Measurements from ENCODE around the gene SCN1B. TPM values are rescaled to one million over a fixed set of nuclear protein-coding genes. Genes with fewer than 3 reads are reported as not detected.

SCN1B gene
- total and polyA plus RNA-seq, 2 of the 13 experiments (the other 11 are each of a cell fraction or from before 2014, with no cell fraction given): 2.7 to 20.1 TPM

GRCh38 chr19:35040826-35041547 lies 10.7 kb downstream of the SCN1B start (continued):
- TF ChIP-seq ZNF883 (CRISPR knock-in tag; IDR thresholded peaks at IDR 0.05; ENCODE audit: not compliant biosample characterization): peak; percentile 88
- TF ChIP-seq ATRX (CRISPR knock-in tag; IDR thresholded peaks at IDR 0.05; ENCODE audit: borderline replicate concordance): no peak
- peak; percentile 88 for TF ChIP-seq ISL2 (CRISPR knock-in tag; IDR thresholded peaks at IDR 0.05)
- peak; percentile 82 for TF ChIP-seq POLR2AphosphoS5 (IDR thresholded peaks at IDR 0.05; ENCODE audit: low read depth, low read length)
- no peak for TF ChIP-seq RBM22 (optimal IDR thresholded peaks at IDR 0.05; ENCODE audit: low read length)
- no peak; the same call in 1 of the 2 replicates for TF ChIP-seq TOE1 (CRISPR knock-in tag; IDR thresholded peaks at IDR 0.05)
- TF ChIP-seq AKAP8 (CRISPR knock-in tag; IDR thresholded peaks at IDR 0.05): peak; percentile 98
- peak; percentile 95 for TF ChIP-seq REPIN1 (CRISPR knock-in tag; IDR thresholded peaks at IDR 0.05; ENCODE audit: borderline replicate concordance, low read depth)
- no peak for TF ChIP-seq YY1 (IDR thresholded peaks at IDR 0.05; ENCODE audit: insufficient read depth, insufficient replicate concordance, low read depth, low read length)
- TF ChIP-seq DMTF1 (CRISPR knock-in tag; IDR thresholded peaks at IDR 0.05): no peak
- TF ChIP-seq RFX5 (IDR thresholded peaks at IDR 0.05; ENCODE audit: low read depth, low read length): 0 out of 2 replicates have a peak, but pooled peaks have one; percentile 17
- peak; percentile 16; the same call in 1 of the 2 replicates for TF ChIP-seq ZNF557 (CRISPR knock-in tag; IDR thresholded peaks at IDR 0.05)
- TF ChIP-seq TSC22D2 (CRISPR knock-in tag; IDR thresholded peaks at IDR 0.05; ENCODE audit: borderline replicate concordance): no peak
- TF ChIP-seq FOXO1 (CRISPR knock-in tag; IDR thresholded peaks at IDR 0.05): peak; percentile 98
- peak; percentile 14; the same call in 1 of the 2 replicates for TF ChIP-seq NR1H2 (CRISPR knock-in tag; IDR thresholded peaks at IDR 0.05; ENCODE audit: borderline replicate concordance, low read depth)
- TF ChIP-seq, protein P1, sequence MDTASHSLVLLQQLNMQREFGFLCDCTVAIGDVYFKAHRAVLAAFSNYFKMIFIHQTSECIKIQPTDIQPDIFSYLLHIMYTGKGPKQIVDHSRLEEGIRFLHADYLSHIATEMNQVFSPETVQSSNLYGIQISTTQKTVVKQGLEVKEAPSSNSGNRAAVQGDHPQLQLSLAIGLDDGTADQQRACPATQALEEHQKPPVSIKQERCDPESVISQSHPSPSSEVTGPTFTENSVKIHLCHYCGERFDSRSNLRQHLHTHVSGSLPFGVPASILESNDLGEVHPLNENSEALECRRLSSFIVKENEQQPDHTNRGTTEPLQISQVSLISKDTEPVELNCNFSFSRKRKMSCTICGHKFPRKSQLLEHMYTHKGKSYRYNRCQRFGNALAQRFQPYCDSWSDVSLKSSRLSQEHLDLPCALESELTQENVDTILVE (CRISPR knock-in tag; IDR thresholded peaks at IDR 0.05): peak; percentile 77
- TF ChIP-seq KLF6 (CRISPR knock-in tag; IDR thresholded peaks at IDR 0.05): 0 out of 2 replicates have a peak, but pooled peaks have one; percentile 66
- TF ChIP-seq RELA (CRISPR knock-in tag; IDR thresholded peaks at IDR 0.05): no peak
- no peak for TF ChIP-seq SUZ12 (IDR thresholded peaks at IDR 0.05; ENCODE audit: low read depth, low read length)
- TF ChIP-seq, protein P2, sequence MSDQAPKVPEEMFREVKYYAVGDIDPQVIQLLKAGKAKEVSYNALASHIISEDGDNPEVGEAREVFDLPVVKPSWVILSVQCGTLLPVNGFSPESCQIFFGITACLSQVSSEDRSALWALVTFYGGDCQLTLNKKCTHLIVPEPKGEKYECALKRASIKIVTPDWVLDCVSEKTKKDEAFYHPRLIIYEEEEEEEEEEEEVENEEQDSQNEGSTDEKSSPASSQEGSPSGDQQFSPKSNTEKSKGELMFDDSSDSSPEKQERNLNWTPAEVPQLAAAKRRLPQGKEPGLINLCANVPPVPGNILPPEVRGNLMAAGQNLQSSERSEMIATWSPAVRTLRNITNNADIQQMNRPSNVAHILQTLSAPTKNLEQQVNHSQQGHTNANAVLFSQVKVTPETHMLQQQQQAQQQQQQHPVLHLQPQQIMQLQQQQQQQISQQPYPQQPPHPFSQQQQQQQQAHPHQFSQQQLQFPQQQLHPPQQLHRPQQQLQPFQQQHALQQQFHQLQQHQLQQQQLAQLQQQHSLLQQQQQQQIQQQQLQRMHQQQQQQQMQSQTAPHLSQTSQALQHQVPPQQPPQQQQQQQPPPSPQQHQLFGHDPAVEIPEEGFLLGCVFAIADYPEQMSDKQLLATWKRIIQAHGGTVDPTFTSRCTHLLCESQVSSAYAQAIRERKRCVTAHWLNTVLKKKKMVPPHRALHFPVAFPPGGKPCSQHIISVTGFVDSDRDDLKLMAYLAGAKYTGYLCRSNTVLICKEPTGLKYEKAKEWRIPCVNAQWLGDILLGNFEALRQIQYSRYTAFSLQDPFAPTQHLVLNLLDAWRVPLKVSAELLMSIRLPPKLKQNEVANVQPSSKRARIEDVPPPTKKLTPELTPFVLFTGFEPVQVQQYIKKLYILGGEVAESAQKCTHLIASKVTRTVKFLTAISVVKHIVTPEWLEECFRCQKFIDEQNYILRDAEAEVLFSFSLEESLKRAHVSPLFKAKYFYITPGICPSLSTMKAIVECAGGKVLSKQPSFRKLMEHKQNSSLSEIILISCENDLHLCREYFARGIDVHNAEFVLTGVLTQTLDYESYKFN (CRISPR knock-in tag; conservative IDR thresholded peaks at IDR 0.05): peak; percentile 98
- peak; percentile 48; the same call in 1 of the 2 replicates for TF ChIP-seq MIXL1 (CRISPR knock-in tag; IDR thresholded peaks at IDR 0.05)
- TF ChIP-seq RNF219 (CRISPR knock-in tag; IDR thresholded peaks at IDR 0.05): no peak
